ENCODE data around the gene PGAM5.

Gene PGAM5

DNA sequence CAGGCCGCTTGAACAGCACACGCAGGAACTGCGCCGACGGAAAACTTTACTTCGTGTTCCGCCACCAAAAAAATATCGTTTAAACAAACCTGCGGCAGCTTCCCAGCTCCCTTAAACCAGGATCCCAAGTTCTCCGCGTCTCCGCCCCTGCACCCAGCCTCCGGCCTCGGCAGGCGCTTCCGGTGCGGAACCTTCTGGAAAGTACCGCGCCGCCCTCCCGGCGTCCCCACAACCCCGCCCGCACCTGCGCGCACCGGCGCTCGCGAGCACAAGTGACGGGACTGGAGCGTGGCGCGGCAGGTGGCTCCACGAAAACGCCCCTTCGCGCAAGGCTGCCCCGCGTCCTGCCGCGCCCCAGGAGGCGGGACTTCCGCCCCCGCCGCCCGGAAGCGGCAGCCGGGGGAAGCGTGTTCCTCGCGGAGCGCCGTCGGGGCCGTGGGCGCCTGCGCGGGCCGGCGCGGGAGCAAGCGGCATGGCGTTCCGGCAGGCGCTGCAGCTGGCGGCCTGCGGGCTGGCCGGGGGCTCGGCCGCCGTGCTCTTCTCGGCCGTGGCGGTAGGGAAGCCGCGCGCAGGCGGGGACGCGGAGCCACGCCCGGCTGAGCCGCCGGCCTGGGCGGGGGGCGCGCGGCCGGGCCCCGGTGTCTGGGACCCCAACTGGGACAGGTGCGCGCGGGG lies at the start of gene PGAM5:
PGAM5 (plus strand) TSS at position 438 of the 675 bp plus-strand sequence; CDS start at position 473, 35 bp downstream.
- DNase-seq: peak; percentile 90

DNA sequence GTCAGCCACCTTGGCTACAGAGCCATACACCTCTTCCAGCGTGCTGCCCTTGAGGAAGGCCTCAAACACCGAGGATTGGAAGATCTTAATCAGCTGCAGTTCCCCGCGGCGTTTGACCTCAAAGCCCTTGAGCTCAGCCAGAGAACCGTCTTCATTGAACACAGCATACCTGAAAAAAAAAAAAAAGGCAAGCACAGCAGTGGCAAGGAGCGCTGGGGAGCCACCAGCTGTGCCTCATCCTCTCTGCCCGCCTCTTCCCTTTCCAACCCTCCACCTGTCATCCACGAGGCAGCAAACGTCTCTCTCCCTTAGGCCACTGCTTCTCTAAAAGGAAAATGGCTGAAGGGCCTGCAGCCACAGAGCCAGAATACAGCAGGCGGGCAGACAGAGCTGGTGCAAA lies 49.6 kb upstream of the PGAM5 start:
- DNase-seq: no peak

DNA sequence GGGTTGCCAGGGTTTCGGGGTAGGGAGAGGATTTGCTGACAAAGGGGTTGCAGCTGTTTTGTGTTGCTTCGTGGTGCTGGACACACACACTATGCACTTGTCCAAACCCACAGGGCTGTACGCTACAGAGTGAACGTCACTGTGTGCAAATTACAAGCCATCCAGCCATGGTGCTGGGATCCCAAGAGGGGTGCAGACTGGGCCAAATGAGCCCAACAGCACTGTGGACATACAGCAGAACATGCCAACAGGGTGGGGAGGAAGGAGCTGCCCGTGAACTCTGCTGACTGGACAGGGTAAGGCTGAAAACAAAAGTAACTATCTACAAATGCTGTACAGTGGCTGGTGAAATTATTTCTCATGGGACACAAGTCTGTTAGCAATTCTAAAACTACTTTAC lies 48.7 kb upstream of the PGAM5 start:
- no peak for DNase-seq

DNA sequence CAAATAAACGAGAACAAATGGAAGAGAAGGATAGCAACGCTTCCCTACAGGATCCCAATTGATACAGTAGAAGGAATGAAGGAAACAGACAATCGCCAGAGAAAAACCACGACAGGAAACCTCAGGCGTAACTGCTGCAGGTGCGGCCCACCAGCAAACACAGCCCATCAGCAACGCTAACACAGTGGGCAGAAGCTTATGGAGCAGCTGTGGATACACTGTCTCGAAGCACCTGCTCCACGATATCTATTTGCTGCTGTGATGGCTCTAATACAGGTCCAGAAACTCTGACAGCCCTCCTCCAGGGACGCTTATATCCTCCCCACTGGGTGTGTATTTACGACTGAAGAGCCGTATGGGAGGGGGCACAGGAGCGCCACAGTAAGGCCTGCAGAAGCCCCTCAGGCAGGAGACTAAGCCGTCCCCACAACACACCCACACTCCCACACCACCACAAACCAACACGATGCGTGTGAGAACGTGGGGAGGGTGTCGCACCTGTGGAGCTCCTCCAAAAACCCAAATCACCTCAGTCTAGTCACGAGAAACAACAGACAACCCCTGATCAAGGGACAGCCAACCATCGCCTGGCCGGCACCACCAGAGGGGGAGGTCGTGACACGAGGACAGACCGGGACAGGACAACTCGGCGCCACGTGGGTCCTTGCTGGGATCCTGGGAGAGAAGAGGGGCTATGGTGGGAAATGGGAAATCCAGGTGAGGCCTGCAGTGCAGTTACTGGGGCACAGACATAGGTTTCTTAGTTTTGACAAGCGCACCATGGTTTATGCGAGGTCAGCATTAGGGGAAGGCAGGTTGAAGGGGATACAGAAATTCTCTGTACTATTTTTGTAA lies 47.5 kb upstream of the PGAM5 start:
- DNase-seq: no peak

DNA sequence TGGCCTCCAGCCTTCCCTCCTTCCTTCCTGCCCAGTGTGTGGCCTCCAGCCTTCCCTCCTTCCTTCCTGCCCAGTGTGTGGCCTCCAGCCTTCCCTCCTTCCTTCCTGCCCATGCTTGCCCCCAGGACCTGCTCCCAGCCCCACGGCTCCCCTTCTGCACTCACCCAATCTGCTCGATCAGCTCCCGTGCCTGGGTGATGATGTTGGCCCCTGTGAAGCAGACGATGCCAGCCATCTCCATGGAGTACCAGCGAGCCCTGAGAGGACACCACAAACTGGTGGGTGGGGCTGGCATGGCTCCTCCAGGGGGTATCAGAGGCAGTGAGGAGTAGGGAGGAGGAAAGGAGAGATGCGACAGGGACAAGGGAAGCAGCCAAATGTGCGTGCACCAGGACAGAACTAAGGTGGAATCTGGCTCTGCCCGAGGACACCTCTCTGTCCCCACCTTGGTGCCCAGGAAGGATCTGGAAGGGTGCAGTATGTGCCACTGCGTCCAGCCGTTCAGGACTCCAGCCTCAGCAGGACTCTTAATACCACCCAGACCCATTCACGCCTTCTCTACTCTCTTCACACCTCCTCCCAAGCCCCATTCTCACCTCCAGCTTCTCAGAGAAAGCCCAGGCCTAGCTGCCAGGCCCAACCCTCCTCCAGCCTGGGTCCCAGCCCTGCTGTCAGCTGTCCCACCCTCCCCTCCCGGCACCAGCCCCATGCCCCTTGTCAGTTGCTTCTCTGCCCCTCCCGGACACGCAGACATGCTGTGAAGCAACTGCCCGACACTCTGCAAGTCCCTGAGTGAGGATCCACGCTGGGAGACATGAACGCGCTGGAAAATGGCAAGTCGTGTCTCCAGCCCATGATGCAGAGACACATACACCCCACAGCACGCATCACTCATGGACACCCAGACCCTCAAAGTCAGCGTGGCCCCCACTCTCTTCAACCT lies 46.2 kb upstream of the PGAM5 start:
- no peak for DNase-seq

DNA sequence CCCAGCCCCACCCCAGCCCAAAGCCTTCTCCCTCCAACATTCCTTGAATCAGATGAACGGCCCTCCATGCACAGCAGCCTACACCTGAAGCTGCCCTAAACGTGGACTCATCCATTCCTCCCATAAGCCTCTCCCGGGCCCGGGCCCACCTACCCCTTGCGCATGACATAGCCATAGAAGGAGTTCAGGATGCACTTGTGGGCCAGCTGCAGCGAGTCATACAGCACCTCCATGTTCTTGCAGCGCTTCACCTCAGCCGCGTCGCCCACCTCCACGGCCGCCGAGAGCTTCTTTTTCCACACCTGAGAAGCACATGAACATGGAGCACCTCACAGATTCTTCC lies 45.5 kb upstream of the PGAM5 start:
- DNase-seq: no peak

DNA sequence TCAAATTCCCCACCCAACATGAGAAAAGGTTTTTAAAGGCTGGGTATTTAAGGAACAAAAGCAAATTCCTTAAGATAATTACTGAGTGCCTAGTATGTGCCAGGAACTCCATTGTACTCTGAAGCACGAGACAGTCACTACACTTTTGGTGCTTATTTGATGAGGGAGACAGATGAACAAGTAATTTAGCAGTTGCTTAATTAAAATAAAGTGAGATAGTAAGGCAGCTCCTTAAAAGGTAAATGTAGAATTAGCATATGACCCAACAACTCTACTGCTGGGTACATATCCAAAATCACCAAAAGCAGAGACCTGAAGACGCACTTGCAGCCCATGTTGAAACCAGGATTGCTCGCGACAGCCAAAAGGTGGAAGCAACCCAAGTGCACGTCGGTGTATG lies 44.8 kb upstream of the PGAM5 start:
- no peak for DNase-seq

DNA sequence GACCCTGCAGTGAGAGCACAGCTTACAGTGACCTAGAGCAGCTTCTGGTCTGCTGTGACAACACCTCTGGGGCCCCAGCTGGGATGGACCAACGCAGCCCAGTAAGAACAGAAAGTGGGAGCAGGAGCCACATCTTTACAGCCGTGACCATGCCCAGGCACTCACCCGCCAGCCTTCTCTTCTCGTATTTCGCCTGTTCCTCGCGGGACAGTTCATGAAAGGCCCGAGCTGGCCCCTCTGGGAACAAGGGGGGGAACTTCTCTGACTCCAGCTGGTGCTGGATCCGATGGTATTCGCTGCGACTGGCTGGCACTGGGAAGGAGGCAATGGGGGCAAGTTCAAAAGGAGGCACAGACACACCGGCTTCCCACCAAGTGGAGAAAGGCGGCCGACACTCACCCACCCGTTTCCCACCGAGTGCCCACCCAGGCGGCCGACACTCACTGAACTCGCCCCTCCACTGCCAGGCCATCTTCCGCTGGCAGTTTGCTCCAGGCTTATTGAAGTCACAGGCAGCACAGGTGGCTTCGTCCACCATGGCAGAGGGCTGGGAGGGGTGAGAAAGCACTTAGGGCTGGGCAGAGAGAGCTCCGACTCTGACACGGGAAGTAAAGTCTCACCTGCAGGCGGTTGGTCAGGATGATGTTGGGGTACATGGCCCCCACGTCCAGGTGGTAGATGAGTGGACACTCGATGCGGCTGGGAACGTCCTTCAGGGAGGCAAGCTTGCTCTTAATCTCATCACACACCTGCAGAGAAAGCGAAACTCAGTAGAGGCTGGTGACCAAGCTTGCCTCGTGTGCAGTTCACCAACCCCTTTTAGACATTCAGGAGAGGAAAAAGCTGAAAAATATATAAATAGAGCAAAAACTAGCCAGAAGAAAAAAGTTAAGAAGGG lies 42.2 kb upstream of the PGAM5 start:
- no peak for DNase-seq

DNA sequence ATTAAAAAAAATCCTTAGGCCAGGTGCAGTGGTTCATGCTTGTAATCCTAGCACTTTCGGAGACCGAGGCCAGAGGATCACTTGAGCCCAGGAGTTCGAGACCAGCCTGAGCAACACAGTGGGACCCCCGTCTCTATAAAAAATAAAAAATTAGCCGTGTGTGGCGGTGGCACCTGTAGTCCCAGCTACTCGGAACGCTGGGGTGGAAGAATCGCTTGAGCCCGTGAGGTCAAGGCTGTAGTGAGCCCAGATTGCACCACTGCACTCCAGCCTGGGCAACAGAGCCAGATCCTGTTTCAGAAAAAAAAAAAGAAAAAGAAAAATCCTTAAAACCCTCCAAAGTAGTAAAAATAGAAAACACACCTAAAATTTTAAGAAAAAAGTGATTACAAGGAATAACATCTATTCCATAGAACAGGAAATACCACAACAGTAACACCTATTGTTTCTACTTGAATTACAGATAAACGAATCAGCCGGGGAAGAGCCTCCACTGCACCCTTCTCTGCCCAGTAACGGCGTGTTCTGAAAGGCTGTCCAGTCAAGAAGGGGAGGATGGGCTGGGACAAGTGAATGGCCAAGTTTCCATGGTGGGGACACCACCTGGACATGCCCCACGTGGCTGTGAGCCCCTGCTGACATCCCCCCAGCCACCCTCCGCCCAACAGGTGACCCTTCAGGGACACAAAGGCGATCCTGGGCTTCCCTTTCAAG lies 41.3 kb upstream of the PGAM5 start:
- DNase-seq: no peak

DNA sequence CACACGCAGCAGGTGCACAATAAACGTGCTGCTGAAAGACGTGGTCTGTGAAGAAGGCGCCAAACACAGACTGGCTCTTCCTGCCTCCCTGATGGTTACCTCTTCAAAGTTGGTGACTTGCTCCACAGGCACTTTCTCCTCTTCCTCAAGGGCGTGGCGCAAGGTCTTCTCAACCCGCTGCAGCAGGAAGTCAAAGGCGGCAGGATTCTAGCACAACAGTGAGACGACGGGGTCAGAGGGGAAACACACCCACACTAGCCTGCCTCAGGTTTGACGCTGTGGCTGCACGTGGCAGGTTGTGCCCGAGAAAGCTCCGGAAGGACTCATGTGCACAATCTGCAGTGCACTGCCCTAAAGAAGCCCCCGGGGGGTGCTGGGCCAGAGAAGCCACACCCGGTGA lies 38.5 kb upstream of the PGAM5 start:
- no peak for DNase-seq

DNA sequence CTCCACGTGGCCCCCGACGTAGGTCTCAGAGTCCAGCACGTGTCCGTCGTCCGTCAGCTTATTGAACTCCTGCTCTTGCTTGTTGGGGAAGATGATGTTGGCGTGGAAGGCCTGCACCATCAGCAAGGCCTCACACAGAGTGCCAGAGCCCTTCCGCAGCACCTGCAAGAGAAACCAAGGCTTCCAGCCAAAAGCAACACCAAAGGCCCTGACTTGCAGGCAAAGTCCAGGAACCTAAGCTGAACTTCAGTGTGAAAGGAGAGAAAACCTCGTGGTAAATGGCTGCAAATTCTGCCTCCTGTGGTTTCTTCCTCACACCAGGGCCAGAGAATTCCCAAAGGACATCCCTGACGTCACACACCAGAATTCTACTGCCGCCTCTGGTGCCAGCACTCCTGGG lies 38.0 kb upstream of the PGAM5 start:
- no peak for DNase-seq

DNA sequence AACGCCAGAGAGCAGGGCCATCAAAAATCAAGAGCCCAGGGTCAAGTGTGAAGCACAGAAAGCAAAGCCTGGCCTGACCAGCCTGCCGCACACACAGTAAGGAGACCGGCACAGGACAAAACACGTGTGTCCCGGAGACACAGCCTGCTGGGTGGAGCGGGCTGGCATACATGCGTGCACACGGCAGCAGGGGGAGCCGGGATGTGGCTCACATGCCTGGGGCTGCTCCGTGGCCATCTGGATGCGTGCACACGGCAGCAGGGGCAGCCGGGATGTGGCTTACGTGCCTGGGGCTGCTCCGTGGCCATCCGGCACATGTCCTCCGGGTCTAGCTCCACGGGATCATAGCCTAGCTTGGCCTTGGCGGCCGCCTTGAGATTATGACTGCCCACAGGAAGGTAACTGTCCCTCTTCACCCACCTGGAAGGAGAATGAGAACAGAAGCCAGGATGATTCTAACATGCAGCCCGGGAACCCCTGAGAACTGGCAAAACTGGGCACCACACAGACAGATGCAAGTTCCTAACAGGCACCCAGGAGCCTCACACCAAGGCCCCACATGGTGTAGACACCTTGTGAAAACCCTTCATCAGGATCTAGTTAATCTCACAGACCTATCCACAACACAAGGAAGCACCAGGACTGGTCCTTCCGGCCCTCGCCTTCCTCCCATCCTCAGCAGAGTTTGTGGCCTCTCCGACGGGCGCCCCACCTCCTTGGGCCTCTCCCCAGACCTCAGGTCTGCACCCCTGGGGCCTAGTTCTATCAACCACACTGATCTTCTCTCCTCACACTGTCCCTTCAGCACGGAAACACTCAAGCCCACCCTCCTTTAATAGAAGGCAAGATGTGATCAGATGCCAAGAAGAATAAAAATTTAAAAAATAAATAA lies 37.1 kb upstream of the PGAM5 start:
- no peak for DNase-seq

DNA sequence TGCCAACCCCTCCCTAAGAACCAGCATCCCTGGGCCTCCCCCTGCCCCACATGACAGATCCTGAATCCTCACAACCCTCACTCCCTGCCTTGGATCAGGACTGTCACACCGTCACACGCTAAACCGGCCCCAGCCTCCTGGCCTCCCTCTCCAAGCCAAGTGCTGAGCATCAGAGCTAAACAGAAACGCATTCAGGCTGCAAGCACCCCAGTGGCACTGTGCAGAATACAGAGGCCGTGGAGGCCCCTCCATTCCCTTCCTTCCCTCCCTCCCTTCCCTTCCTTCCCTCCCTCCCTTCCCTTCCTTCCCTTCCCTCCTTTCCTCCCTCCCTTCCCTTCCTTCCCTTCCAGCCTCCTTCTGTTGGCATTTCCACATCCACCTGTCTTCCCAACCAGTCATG lies 36.1 kb upstream of the PGAM5 start:
- no peak for DNase-seq

DNA sequence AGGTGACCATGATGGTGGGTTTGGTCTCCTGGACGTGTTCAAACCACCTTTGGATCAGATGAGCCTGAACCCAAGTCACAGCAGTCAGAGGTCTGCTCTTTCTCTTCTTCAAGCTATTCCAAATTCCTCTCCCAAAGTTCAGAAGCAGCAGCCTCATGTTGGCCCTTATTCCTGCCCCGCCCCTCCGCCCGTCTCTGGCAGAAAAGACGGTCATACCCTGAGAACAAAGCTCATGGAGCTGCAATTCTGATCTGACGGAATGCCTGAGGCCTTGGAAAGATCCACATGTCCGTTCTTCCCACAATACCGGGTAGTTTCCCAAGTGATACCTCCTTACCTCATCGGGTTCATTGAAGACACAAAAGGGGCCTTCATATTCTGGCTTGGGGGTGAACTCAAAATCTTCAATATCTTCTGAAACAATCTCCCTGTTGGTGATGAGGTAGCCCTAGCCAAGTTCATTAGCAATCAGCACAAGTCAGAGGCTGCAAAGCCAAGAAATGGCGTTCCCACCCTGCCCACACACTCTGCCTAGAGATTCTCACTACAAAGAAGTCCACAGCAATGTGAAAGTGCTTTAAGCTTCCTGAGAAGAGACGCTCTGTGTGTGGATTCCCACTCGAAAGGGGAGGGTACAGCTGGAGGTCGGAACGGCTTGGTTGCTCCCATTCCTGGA lies 34.7 kb upstream of the PGAM5 start:
- DNase-seq: no peak

DNA sequence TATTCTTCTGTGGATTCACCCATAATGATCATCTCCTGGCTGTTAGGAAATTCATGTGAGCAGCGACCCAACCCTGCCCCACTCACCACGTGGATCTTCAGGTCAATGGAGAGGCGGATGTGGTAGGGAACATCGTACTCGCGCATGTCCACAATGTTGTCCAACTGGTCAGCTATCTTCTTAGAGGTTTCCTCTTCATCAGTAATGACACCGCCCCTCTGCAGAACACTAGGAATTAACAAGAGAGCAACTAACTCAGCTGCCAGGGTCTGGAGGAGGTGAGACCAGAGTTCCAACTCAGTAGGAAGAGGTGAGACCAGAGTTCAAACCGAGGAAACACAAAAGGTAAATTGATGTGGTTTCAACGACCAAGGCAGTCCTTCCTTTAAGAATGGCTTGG lies 33.1 kb upstream of the PGAM5 start:
- DNase-seq: no peak

DNA sequence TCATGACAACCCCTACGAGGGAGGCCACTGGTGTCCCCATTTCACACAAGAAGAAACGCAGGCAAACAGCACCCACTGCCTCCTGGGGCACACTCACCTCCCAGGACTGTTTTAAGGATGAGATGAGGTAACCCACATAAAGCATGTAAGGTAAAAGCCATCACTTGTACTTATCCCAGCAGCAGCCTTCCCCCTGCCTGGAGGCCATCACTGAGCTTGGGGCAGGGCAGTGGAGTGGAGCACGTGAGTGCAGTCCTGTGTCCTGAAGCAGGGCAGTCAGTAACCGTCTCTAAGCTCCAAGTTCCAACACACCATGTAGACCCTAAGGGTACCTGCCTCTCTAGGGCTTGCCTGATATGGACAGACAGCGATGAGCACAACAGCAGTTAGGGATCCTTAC lies 25.2 kb upstream of the PGAM5 start:
- DNase-seq: no peak

DNA sequence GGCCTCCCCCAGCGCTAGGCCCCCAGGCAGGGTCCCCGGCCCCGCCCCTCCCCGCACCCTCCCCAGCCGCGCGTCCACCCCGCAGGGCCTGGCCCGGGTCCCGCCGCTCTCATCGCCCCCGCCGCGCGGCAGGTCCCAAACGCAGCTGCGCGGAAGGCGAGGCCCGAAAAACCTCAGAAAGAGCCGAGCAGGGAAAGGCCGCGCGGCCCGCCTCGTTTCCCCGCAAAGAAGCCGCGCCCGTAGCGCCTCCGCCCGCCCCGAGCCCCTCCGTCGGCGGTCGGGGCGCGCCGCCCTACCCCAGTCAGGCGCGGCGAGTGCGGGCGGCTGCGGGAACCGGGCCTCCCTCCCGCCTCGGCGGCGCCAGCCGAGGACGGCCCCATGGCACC lies 23.8 kb upstream of the PGAM5 start:
- no peak for DNase-seq

DNA sequence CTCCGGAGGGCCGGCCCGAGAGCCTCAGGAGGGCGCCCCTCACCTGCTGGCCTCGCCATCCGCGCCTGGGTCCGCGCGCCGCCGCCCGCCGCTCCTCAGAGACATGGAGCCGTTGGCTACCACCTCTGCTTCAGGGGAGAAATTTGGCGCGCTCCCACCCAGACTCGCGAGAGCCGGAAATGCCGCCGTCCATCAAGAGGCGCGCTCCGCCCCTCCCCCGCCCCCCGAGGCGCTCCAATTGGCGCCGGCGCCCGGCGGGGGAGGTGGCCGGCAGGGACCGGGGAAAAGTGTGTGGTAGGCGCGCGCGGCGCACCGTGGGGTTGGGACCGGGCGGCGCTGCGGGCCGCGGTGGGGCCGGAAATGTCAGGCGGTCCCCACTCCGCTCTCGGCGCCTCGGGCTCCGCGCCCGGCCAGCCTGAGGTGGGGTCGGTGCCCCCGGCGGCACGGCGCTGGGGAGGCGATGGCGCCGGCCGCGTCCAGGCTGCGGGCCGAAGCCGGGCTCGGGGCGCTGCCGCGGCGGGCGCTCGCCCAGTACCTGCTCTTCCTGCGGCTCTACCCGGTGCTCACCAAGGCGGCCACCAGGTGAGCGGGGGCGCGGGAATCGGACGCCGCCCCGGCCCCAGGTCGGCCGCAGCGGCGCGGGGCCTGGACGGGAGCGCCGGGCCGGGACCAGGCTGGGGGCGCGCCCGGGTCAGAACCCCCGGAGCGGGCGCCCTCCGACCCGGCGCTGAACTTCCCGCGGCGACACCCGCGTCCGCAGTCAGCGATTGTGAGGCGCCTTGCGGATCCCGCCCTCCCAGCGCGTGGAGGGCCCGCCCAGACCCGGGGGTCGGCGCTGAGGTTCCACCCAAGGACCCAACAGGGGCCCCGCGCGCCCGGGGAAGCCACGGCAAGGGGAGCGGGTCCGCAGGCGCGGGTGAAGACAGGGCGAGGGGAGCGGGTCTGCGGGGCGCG lies 23.2 kb upstream of the PGAM5 start, which contains the start of the genes POLE and PXMP2:
POLE (minus strand) TSS at position 132 of the 954 bp plus-strand sequence; CDS start at position 105, 27 bp downstream.
PXMP2 (plus strand) TSS at position 377 of the 954 bp plus-strand sequence; CDS start at position 461, 84 bp downstream.
- DNase-seq: peak; percentile 96

DNA sequence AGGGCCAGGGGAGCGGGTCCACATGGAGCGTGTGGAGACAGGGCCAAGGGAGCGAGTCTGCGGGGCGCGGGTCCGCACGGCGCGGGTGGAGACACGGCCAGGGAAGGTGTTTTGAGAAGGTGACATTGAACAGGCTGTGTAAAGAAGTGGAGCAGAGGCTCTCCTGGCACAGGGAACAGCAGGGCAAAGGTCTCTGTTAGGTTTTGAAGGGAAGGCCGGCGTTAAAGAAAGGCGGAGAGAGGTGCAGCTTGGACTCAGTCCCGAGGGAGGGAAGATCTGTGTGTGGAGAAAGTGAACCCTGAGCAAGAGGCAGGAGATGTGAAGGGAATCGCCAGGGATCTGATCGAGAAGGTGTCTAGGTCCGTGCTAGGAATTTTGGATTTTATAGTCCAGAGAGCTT lies 21.4 kb upstream of the PGAM5 start:
- DNase-seq: no peak

Measured in activated CD8-positive, alpha-beta memory T cell treated with anti-CD3 and anti-CD28 coated beads, Interleukin-2, amount 50 U/mL, for 4 hours (primary cell).